Measurements from ENCODE around the gene SYNE4. TPM values are rescaled to one million over a fixed set of nuclear protein-coding genes. Genes with fewer than 3 reads are reported as not detected.

Gene SYNE4
- total RNA-seq (2014; rRNA removed; shearing (Covaris generic)) (0.26 and 2.7 TPM in 2 replicates), total RNA-seq (2022) (3.1 and 4.5 TPM in 2 replicates), Bru-seq, nascent RNA (percentile 28 among the genes with signal in this experiment), BruChase-seq, experiment 1, labeled RNA remaining after a 6-hour chase (percentile 34 among the genes with signal in this experiment), BruChase-seq, experiment 2, labeled RNA remaining after a 2-hour chase (percentile 30 among the genes with signal in this experiment)
- long read RNA-seq, partial matches to known transcripts, result 15 of 24 reads
- long read RNA-seq, other reads (novel, unspliced or antisense), result 9 of 24 reads

- Histone ChIP-seq H4K20me1 (ENCODE audit: insufficient read depth, low read length) (no peaks in the 10 kb centered on the region), H3K4me3 (ENCODE audit: low read depth, low read length, poor library complexity, severe bottlenecking) (no peak within 1 kb of the TSS), H3K4me1 (ENCODE audit: insufficient read depth, low read length, poor library complexity, severe bottlenecking) (no peaks in the 10 kb centered on the region), H3K27ac (ENCODE audit: low read depth, low read length, poor library complexity, severe bottlenecking) (no peak within 1 kb of the TSS), H3K9me2 (ENCODE audit: insufficient read depth, low read length) (no peaks in the 10 kb centered on the region), H3K79me2 (ENCODE audit: insufficient read depth, low read depth, low read length) (no peaks in the 10 kb centered on the region), H3K9me3 (ENCODE audit: low read length) (no peaks in the 10 kb centered on the region), H3K36me3 (ENCODE audit: insufficient read depth, low read length) (no peaks in the 10 kb centered on the region), H2AFZ (ENCODE audit: low read length) (no peak within 1 kb of the TSS), H3K4me2 (ENCODE audit: low read length) (no peak within 1 kb of the TSS)
- BruUV-seq (replicated peaks), result no TSS peak
- no peak for DNase-seq (ENCODE audit: low spot score)
- intact Hi-C loops (cut with micrococcal nuclease; ENCODE audit: unreplicated experiment), result no loop called here
- ChIA-PET POLR2A (interaction anchor here (1.3 kb wide), 1 partner anchor 46 kb away, joined by 4 read pairs; the partner anchor contains the start of gene THAP8), CTCF (ENCODE audit: unreplicated experiment) (no interaction called here)
- TF ChIP-seq CTCF (conservative IDR thresholded peaks at IDR 0.05; ENCODE audit: low read length), result no peak
- TF ChIP-seq EZH2phosphoT487 (IDR thresholded peaks at IDR 0.05; ENCODE audit: borderline replicate concordance, low read depth, low read length), result no peak
Measured at GRCh38 chr19:36008336-36008978, at the start of gene SYNE4. Gene SYNE4 (minus strand): TSS chr19:36008813. CDS start chr19:36008681, 132 bp downstream.

- no peaks in the 10 kb centered on the region for H3K9me3 ChIP-seq (ENCODE audit: low read length)
Measured at GRCh38 chr19:36054733-36055686, 46.4 kb upstream of the SYNE4 start, which contains the start of gene WDR62. Gene WDR62 (plus strand): TSS chr19:36054897. CDS start chr19:36054972, 75 bp downstream.

More at GRCh38 chr19:36054733-36055686, 46.4 kb upstream of the SYNE4 start, which contains the start of gene WDR62:
- intact Hi-C loops (cut with micrococcal nuclease; ENCODE audit: unreplicated experiment), result loop anchor here (1.0 to 10.0 kb wide), 5 partner anchors 60 to 410 kb away; partner anchors contain the start of genes COX6B1, ETV2, NFKBID and POLR2I
- Histone ChIP-seq H3K4me1 (ENCODE audit: insufficient read depth, low read length, poor library complexity, severe bottlenecking) (peaks cover 41% of the 10 kb centered on the region), H3K27ac (ENCODE audit: low read depth, low read length, poor library complexity, severe bottlenecking) (peak within 1 kb of the TSS; percentile 86), H2AFZ (ENCODE audit: low read length) (peak within 1 kb of the TSS; percentile 57), H3K4me2 (ENCODE audit: low read length) (peak within 1 kb of the TSS; percentile 95), H3K36me3 (ENCODE audit: insufficient read depth, low read length) (peaks cover 38% of the 10 kb centered on the region), H3K4me3 (ENCODE audit: low read depth, low read length, poor library complexity, severe bottlenecking) (peak within 1 kb of the TSS; percentile 93), H4K20me1 (ENCODE audit: insufficient read depth, low read length) (peaks cover 13% of the 10 kb centered on the region), H3K9me2 (ENCODE audit: insufficient read depth, low read length) (no peaks in the 10 kb centered on the region), H3K79me2 (ENCODE audit: insufficient read depth, low read depth, low read length) (peaks cover 45% of the 10 kb centered on the region)
- ChIA-PET POLR2A (interaction anchor here (0.9 to 1.2 kb wide), 2 partner anchors 47 to 64 kb away, joined by 4 to 12 read pairs; partner anchors contain the start of gene SYNE4), CTCF (ENCODE audit: unreplicated experiment) (no interaction called here)
- no TSS peak for BruUV-seq (replicated peaks)
- peak; percentile 96 for DNase-seq (ENCODE audit: low spot score)
- TF ChIP-seq EZH2phosphoT487 (IDR thresholded peaks at IDR 0.05; ENCODE audit: borderline replicate concordance, low read depth, low read length) (no peak), CTCF (conservative IDR thresholded peaks at IDR 0.05; ENCODE audit: low read length) (0 out of 2 replicates have a peak, but pooled peaks have one; percentile 3)
